HG02759 (cell line): ENCODE data around the gene ZNF772.
A peak's percentile ranks its signal among the peaks of the same experiment; 100 is the strongest.
"Not testable (repeated sequence)": the region's sequence is repeated elsewhere in the genome, so short reads cannot be mapped to it uniquely, and the experiment has no call there.

Experiments used
- ATAC-seq: cut with Tn5 transposase; IDR thresholded peaks from one replicate; pipeline ENCODE4 v1.9.1; 2021; ENCODE audit warnings: mild to moderate bottlenecking, moderate library complexity; ENCODE audit not compliant: unreplicated experiment

The ZNF772 gene

DNA sequence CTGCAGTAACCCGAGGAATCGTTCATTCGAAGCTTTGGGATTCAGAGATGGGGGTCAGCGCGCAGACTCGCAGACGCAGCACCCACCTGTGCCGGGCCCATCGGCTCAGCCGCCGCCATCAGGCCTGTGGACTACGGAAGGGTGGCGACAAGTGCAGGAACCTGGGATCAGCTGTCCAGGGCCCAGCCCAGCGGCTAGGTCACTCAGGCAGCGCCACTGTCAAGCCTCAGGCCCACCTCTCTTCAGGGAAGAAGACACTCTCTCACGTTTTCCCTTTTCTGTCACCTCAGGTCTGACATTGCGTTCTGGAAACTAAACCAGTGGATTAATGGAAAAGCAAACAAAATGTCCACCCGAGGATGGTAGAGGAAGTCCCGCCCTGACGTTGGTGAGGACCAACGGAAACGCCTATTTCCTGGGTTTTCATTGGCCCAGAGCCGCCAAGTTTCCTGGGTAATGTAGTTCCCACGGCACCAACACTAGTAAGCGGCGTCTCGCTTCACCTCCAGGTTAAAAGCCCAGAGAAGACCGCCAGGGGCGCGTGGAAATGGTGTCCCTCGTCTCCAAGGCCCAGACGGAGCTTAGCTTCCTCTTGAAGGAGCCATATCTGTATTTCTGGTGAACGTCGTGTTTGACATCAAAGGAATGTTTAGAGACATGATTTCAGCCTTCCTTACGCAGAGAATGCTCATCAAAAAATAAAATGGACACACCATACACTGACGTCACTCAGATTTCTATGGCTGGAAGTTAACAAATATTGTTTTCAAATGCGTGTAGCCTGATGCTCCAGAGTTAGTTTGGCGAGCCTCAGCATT lies at the start of gene ZNF772:
Gene ZNF772 (minus strand): TSS at position 376 of the 818 bp plus-strand sequence. CDS start 257 bp downstream, at position 119.
- peak; percentile 98 for ATAC-seq

DNA sequence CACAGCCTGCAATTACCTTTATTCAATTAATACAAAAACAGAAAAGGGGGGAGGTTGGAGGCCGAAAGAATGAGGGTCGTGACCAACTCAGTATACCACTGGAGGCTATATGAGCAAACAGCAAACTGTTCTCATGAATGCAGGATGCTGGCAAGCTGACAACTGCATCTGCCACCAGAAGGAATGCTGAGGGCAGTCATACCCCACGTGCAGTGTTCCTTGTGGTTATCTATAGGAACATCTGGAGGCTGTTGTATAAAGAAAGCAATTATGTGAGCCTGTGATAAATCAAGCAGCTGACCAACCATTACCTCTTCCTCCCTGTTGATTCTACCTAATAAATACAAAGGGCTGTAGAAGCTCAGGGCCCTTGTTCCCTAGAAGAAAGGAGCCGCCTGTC lies 40.7 kb upstream of the ZNF772 start:
- not testable (repeated sequence) for ATAC-seq

DNA sequence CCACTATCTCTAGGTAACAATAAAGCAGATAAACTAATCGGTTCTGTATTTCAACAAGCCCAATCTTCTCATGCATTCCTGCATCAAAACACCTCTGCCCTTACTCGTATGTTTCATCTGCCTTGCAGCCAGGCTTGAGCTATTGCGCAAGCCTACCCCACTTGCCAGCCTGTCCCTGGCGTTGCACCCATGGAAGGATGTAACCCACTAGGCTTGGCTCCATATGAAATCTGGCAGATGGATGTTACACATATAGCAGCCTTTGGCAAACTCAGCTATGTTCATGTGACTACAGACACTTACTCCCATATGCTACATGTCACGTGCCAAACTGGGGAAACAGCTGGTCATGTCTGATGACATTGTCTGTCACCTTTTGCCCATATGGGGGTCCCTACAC lies 37.9 kb upstream of the ZNF772 start:
- ATAC-seq: no peak

DNA sequence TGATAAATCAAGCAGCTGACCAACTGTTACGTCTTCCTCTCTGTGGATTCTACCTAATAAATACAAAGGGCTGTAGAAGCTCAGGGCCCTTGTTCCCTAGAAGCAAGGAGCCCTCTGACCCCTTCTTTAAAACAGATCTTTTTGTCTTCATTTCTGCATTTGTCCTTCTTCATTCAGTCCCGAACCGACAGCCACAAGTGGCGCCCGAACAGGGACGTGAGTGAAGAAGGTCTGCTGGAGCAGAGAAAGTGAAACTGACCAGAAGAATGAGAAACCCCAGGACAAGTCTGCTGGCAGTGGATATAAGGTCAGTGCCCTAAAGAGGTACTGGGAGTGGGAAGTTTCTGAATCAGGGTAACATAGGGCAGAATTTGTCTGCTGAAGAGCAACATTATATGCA lies 35.5 kb upstream of the ZNF772 start:
- ATAC-seq: no peak

DNA sequence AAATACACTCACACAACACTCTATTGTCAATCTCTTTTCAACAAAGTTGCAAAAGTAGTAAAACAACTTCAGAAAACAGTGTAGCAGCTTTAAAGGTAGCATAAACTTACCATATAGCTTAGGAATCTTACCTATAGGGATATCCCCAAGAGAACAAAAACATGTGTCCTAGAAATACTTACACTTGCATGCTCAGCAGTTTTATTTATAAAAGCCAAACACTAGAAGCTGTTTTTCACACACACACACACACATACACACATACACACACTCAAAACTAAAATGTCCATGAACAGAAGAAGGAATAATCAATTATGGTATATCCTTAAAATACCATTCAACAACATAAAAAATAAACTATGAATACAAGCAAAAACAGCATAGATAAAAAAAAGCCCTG lies 34.1 kb upstream of the ZNF772 start:
- no peak for ATAC-seq

DNA sequence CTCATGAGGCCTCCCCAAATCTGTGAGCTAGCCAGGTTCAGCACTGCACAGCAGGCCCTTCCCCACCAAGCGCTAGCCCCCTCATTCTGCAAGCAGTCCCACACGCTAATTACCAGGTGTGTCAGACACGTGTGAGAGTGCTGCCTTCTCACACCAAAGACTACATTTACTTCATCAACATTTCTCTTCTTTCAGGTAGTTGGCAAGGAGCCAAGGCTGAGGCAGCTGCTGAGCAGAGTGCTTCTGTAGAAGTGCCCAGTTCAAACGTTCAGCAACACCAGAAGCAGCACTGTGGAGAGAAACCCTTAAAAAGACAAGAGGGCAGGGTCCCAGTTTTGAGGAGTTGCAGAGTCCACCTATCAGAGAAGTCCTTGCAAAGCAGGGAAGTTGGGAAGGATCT lies 28.8 kb upstream of the ZNF772 start:
- ATAC-seq: no peak

DNA sequence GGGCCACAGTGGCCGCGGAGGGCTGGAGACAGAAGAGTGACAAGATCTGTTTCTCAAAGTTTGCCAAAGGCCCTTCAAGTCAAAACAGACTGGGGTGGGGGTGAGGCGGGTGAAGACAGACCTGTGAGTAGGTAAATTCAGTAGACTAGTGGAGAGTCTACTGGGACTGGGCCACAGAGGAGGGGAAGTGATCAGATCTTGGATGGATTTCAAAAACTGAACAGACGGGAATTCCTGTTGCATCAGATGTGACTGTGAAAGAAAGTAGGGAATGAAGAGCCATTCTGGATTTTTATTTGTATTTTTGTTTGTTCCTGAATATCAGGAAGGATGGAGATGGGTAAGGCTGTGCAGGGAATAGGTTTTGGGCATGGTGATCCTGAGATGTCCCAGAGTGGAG lies 23.0 kb upstream of the ZNF772 start:
- ATAC-seq: not testable (repeated sequence)

DNA sequence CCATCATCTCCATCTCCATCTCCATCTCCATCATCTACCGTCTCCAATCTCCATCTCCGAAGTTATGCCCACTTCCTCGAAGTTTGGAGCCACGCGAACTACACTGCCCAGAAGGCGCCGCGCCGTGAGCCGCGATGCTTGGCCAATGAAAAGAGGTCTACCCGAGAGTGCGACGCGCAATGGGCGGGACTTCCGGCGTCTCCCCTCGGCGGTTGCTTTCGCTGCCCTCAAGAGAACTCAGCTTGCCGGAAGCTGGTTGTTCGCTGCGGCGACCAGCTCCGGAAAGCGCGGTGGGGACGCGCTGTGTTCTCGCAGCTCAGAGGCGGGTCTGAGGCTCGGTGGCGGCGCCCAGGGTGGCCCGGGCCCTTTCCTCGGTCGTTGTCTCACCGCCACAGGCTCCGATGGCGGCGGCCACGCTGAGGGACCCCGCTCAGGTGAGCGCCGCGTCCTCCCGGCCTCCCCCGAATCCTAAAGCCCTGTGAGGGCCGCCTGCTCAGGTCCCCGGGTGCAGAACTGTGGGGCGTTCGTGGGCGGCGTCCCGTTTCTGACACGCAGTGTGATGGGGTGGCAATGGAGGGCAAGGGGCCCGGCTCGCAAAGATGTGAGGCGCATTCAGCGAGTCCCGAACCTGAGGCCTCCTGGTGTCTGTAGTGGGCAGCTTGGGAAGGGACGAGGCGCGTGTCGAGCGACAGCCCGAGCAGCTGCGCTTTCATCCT lies 22.5 kb upstream of the ZNF772 start, which contains the start of gene ZNF773:
Gene ZNF773 (plus strand): TSS at position 259 of the 716 bp plus-strand sequence. CDS start 143 bp downstream, at position 402.
- peak; percentile 100 for ATAC-seq

DNA sequence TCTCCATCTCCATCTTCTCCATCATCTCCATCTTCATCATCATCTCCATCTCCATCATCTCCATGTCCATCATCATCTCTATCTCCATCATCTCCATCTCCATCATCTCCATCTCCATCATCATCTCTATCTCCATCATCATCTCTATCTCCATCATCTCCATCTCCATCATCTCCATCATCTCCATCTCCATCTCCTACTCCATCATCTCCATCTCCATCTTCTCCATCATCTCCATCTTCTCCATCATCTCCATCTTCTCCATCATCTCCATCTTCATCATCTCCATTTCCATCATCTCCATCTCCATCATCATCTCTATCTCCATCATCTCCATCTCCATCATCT lies 21.9 kb upstream of the ZNF772 start:
- not testable (repeated sequence) for ATAC-seq

DNA sequence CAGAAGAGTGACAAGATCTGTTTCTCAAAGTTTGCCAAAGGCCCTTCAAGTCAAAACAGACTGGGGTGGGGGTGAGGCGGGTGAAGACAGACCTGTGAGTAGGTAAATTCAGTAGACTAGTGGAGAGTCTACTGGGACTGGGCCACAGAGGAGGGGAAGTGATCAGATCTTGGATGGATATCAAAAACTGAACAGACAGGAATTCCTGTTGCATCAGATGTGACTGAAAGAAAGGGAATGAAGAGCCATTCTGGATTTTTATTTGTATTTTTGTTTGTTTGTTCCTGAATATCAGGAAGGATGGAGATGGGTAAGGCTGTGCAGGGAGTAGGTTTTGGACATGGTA lies 10.9 kb upstream of the ZNF772 start:
- ATAC-seq: not testable (repeated sequence)

DNA sequence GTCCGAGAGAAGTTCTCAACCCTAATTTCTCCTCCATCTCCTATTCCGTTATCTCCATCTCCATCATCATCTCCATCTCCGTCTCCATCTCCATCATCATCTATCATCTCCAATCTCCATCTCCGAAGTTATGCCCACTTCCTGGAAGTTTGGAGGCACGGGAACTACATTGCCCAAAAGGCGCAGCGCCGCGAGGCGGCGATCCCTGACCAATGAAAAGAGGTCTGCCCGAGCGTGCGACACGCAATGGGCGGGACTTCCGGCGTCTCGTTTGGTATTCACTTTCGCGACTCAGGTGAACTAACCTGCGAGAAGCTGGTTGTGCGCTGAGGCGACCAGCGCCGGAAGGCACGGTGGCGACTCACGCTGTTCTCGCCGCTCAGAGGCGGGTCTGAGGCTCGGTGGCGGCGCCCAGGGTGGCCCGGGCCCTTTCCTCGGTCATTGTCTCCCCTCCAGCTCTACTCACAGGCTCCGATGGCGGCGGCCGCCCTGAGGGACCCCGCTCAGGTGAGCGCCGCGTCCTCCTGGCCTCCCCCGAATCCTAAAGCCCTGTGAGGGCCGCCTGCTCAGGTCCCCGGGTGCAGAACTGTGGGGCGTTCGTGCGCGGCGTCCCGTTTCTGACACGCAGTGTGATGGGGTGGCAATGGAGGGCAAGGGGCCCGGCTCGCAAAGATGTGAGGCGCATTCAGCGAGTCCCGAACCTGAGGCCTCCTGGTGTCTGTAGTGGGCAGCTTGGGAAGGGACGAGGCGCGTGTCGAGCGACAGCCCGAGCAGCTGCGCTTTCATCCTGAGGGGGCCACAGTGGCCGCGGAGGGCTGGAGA lies 10.3 kb upstream of the ZNF772 start, which contains the start of gene ZNF419:
Gene ZNF419 (plus strand): TSS at position 274 of the 822 bp plus-strand sequence. CDS start 201 bp downstream, at position 475.
- peak; percentile 97 for ATAC-seq

DNA sequence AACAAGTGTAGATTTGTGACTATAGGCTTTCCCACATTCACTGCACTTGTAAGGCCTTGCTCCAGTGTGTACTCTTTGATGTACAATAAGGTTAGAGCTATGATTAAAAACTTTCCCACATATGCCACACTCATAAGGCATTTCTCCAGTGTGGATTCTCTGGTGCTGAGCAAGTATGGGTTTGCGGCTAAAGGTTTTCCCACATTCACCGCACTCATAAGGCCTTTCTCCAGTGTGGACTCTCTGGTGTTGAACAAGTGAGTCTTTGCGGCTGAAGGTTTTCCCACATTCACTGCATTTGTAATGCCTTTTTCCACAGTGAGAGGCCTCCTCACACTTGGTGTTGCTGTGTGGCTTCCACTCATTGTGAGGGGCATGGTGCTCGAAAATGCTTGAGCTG lies 3.7 kb downstream of the ZNF772 start:
- ATAC-seq: no peak

DNA sequence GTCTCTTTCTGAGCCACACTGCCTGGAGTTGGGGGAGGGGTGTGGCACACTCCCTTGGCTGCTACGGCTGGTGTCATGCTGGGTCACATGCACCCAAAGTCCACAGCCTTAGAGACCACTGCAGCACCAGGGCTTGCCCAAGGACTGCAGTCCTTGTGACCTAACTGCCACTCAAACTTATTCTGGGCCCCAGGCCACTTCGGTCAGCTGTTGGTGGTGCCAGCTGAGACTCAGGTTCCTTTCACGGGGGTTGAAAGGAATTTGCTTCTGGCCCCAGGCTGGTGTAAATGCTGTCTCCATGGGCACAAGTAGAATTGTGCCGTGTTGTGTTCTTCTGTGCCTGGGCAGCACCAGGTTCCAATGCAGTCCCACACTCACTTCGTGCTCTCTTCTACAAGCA lies 10.9 kb downstream of the ZNF772 start:
- ATAC-seq: no peak

DNA sequence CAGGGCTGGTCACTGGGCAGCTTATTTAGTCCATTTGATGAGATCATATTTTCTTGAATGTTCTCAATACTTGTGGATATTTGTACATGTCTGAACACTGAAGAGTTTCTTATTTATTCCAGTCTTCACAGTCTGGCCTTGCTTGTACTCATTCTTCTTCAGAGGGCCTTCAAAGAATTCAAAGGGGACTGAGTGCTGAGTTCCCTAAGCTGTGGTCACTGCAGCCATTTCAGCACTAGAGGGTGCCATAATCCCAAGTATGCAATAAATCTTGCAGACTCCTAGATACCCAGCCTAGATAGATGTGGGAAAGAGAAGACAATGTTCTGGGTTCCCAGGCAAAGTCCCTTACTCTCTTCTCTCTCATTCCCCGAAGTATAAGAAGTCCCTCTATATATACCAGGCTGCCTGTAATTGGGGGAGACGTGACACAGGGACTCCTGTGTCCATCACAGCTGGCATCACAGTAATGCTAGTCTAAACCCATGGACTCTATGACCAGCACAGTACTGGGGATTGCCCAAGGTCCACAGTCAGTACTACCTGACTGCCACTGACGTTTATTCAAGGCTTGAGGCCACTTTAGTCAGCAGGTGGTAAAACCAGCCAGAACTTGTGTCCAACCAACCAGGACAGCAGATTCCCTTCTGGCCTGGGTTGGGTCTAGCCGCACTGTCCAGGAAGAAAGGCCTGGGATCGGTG lies 11.5 kb downstream of the ZNF772 start:
- ATAC-seq: no peak

DNA sequence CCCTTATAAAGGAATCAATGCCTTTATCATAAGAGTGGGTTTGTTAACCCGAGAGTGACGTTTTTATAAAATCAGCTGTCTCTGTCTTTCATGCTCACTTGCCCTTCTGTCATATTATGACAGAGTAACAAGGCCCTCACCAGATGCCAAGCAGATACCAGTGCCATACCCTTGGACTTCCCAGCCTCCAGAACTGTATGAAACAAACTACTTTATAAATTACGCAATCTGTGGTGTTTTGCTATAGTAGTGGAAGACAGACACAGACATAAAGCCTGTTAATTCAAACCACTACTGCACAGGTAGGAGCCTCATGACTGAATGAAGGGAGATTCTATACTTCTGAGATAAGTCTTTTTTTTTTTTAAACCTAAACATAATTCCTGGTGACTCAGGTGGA lies 25.1 kb downstream of the ZNF772 start:
- ATAC-seq: no peak

DNA sequence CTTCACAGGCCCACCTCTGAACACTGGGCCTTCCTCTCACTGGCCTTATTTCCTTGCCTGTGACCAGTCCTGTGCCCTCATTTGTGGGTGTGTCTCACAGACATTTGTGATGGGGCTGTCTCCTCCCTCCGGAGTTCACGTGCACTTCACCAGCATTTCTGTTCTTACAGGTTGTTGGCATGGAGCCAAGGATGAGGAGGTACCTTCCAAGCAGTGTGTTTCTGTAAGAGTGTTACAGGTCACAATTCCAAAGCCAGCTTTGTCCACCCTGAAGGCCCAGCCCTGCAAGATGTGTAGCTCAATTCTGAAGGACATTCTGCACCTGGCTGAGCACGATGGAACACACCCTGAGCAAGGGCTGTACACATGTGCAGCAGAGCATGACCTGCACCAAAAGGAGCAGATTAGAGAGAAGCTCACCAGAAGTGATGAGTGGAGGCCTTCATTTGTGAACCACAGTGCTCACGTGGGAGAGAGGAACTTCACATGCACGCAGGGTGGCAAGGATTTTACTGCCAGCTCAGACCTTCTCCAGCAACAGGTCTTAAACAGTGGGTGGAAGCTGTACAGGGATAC lies 34.2 kb downstream of the ZNF772 start:
- no peak for ATAC-seq

DNA sequence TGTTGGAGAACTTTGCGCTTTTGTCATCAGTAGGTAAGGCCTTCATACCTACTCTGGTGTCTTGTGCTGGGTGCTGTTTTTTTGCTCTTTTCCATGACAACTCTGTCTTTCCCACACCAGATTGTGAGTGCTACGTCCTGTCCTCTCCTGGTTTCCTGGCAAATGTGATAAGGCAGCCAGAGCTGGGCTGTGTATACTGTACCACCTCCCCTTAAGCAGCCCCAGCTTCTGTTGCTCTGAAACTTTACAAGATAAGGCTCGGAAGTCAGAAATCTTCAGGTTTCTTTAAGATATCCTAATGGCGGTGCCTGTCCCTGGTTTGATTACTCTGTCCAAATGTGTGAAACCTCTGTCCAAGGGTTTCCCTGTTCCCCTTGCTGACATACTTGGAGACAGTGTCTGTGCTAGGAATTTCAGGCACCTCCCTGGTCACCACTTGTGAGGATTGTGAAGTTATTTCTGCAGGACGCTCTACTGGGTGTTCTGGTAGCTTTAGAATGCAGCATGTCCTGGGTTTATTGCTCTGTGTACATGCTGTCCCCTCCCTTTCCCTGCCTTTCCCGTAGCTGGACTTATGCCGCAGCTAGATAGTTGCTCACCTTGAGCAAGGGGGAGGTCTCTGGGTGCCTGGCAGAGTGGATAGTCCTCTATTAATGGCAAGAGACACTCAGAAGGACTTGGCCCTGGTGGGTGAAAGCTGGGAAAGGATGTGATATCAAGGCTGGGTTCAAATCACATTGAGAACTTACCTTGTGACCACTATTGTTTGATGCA lies 35.2 kb downstream of the ZNF772 start:
- ATAC-seq: no peak

DNA sequence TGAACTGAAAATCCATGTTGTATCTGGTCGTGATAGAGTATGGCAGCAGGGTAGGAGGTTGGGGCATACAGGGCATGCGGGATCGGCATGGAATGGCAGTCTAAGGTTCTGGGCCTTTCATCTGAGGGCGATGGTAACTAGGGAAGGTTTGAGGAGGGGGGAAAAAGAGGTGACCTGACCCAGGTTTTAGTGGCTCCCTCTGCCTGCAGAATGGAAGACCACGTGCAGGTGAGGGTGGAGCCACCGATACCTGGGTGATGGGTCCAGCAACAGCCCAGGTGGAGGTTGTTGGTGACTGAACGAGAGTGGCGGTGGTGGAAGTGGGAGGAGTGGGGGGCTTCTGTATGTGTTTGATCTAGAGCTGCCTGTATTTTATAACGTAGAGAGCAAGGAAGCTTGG lies 38.4 kb downstream of the ZNF772 start:
- ATAC-seq: no peak

DNA sequence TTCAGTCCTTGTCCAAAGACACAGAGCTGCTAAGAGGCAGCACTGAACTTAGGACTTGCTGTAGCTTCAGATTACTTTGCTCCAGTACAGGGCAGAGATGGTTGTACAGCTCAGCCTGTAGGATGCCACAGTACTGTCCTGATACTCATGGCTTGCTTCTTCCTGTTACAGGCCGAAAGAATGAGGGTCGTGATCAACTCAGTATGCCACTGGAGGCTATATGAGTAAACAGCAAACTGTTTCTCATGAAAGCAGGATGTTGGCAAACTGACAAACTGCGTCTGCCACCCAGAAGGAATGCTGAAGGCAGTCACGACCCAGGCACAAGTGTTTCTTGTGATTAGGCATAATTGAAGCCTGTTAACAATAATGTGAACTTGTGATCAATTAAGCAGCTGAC lies 39.4 kb downstream of the ZNF772 start:
- no peak for ATAC-seq

DNA sequence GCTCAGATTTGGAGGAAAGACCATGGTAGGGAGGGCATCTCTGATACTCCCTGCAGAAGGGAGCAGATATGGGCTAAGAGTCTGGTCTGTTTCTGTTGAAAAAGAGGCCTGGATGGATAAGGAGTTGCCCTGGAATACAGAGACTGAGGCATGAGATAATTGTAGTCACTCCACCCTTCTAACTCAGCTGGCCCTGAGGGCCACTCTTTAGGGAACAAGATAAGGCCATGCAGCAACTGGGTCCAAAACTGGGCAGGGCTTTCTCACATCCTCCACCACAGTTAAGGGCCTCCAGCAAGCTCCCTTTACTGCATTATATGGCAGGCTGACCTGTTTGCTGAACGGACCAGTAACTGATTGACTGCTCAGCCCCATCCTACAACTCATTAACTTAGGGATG lies 40.9 kb downstream of the ZNF772 start:
- ATAC-seq: no peak
